Nephron progenitor cell (in vitro differentiated cells): ENCODE measurements around the gene IFT81.

Experiments
- DNase-seq: peaks from one replicate; pipeline ENCODE4 v3.0.0; 2021
- H3K27ac Mint-ChIP-seq: 2 replicates; pipeline ENCODE4 v1.8.0; 2021; ENCODE audit warnings: mild to moderate bottlenecking, moderate library complexity, mixed read lengths
- H3K27me3 Mint-ChIP-seq: 2 replicates; pipeline ENCODE4 v1.8.0; 2021; ENCODE audit warnings: mild to moderate bottlenecking, low read depth, mixed read lengths; ENCODE audit not compliant: poor library complexity
- H3K36me3 Mint-ChIP-seq: 2 replicates; pipeline ENCODE4 v1.8.0; 2021; ENCODE audit warnings: low read depth, mixed read lengths
- H3K4me1 Mint-ChIP-seq: 2 replicates; pipeline ENCODE4 v1.8.0; 2021; ENCODE audit warnings: mixed read lengths
- H3K4me3 Mint-ChIP-seq: 2 replicates; pipeline ENCODE4 v1.8.0; 2021; ENCODE audit warnings: mild to moderate bottlenecking, moderate library complexity, mixed read lengths
- H3K9me3 Mint-ChIP-seq: 2 replicates; pipeline ENCODE4 v1.8.0; 2021; ENCODE audit warnings: mild to moderate bottlenecking, moderate library complexity, mixed read lengths
- CTCF ChIP-seq: fragments of 200-600 bp; sonication (generic); IDR thresholded peaks from 2 replicates; pipeline ENCODE4 v1.5.0; 2021; ENCODE audit warnings: antibody characterized with exemption

The IFT81 gene, protein sequence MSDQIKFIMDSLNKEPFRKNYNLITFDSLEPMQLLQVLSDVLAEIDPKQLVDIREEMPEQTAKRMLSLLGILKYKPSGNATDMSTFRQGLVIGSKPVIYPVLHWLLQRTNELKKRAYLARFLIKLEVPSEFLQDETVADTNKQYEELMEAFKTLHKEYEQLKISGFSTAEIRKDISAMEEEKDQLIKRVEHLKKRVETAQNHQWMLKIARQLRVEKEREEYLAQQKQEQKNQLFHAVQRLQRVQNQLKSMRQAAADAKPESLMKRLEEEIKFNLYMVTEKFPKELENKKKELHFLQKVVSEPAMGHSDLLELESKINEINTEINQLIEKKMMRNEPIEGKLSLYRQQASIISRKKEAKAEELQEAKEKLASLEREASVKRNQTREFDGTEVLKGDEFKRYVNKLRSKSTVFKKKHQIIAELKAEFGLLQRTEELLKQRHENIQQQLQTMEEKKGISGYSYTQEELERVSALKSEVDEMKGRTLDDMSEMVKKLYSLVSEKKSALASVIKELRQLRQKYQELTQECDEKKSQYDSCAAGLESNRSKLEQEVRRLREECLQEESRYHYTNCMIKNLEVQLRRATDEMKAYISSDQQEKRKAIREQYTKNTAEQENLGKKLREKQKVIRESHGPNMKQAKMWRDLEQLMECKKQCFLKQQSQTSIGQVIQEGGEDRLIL

DNA sequence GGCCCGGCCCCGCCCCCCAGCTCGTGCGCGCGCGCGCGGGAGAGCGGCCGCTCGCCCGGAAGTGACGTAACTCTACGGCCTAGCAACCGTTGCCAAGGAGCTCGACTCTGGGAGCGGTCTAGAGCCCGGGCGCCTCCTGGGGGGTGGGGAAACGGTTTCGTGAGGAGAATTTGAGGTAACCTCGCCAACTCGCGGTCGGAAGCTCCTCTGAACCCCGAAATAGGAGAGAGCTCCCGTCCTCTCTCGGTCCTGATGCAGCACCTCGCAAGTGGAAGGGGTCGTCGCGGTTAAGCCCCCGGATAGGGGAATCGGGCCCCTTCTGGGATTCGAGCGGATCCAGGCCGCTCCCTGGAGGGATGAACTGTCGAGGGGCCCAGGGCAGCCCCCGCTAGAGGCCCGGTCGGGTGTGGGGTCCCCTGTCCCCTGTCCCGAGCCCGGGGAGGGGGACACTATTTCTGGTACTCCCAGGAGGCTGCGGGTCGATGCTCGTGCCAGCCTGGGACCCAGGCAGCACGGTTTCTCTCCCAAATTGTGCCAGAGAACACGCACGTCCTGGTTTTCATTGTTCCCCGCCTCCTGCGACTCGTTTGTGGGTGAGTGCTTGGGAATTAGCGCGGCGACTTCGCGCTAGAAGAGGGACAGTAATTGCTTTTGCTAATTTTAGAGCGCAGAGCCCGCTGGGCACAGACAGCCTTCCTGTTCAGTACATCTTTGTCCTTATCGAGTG lies at the start of gene IFT81:
Gene IFT81 (plus strand): TSS at position 89 of the 727 bp plus-strand sequence. CDS start 3,024 bp downstream, outside the sequence.
- DNase-seq, result peak; percentile 98
- Mint-ChIP-seq H3K27me3 (peaks cover 29% of the 10 kb centered on the region), H3K27ac (peak within 1 kb of the TSS; percentile 99), H3K36me3 (peaks cover 21% of the 10 kb centered on the region), H3K9me3 (no peaks in the 10 kb centered on the region), H3K4me1 (peaks cover 26% of the 10 kb centered on the region), H3K4me3 (peak within 1 kb of the TSS; percentile 95)
- TF ChIP-seq CTCF, result no peak

GRCh38 chr12:110075880-110076279 lies 48.3 kb upstream of the IFT81 start:
- DNase-seq, result no peak
- Mint-ChIP-seq H3K27me3 (peaks cover 28% of the 10 kb centered on the region), H3K36me3 (no peaks in the 10 kb centered on the region), H3K4me3 (no peak overlapping the region), H3K9me3 (no peaks in the 10 kb centered on the region), H3K4me1 (peaks cover 18% of the 10 kb centered on the region), H3K27ac (no peak overlapping the region)
- no peak for TF ChIP-seq CTCF

- Mint-ChIP-seq H3K4me1 (peaks cover 18% of the 10 kb centered on the region), H3K27me3 (peaks cover 32% of the 10 kb centered on the region), H3K4me3 (no peak overlapping the region), H3K9me3 (no peaks in the 10 kb centered on the region), H3K27ac (no peak overlapping the region), H3K36me3 (no peaks in the 10 kb centered on the region)
- TF ChIP-seq CTCF, result no peak
- DNase-seq, result no peak
Measured at GRCh38 chr12:110077800-110078199, 46.4 kb upstream of the IFT81 start.

DNA sequence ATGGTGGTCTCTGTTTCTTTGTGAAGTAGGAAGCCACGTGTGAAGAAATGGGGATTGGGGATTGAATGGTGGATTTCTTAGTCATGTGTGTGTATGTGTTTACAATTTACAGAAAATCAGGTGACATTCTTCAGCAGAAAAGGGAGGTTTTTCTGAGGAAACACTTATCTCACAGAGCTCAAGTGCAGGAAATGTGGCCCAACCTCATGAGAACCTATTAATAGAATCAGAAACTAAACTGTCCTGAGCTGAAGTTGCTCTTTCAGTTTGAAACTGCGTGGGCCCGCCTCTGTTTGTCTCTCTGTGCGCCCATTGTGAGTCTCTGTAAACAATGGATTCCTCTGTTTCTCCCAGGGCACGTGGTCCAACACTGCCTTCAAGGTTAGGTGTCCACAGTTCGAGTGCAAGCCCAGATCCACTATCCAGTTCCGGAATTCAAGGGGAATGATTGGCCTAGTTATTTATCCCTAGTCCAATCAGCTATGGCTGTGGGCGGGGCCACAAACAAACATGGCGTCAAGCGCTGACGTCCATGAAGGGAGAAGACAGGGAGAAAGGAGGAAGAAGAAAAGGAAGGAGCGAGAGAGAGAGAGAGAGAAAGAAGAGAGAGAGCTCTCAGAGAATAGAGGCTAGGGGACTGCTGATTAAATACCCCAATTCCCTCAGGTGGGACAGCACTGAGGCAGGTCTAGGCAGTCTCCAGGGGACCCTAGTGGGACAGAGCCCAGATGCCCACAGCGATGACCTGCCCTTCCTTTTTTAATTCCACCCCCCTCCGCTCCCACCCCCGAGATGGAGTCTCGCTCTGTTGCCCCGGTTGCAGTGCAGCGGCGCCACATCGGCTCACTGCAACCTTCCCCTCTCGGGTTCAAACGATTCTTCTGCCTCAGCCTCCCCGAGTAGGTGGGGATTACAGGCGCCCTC lies 44.4 kb upstream of the IFT81 start:
- H3K36me3 Mint-ChIP-seq, result no peaks in the 10 kb centered on the region
- no peak for TF ChIP-seq CTCF
- H3K9me3 Mint-ChIP-seq, result no peaks in the 10 kb centered on the region
- peaks cover under 1% of the 10 kb centered on the region for H3K4me1 Mint-ChIP-seq
- no peak overlapping the region for H3K4me3 Mint-ChIP-seq
- no peak for DNase-seq
- H3K27ac Mint-ChIP-seq, result no peak overlapping the region
- peaks cover 33% of the 10 kb centered on the region for H3K27me3 Mint-ChIP-seq

- no peak for DNase-seq
- TF ChIP-seq CTCF, result no peak
- Mint-ChIP-seq H3K36me3 (no peaks in the 10 kb centered on the region), H3K4me3 (no peak overlapping the region), H3K27ac (no peak overlapping the region), H3K27me3 (peaks cover 36% of the 10 kb centered on the region), H3K4me1 (no peaks in the 10 kb centered on the region), H3K9me3 (no peaks in the 10 kb centered on the region)
Measured at GRCh38 chr12:110080410-110080809, 43.7 kb upstream of the IFT81 start.
